GM18519 (cell line): ENCODE data around the gene SLC44A2.

ENCODE experiments used
- ATAC-seq: cut with Tn5 transposase; IDR thresholded peaks from one replicate; pipeline ENCODE4 v1.9.1; 2021; ENCODE audit warnings: mild to moderate bottlenecking, moderate library complexity; ENCODE audit not compliant: unreplicated experiment, low FRiP score

The SLC44A2 gene

GRCh38 chr19:10625003-10625761, at the start of gene SLC44A2:
SLC44A2 (plus strand) TSS chr19:10625553; CDS start chr19:10625634, 81 bp downstream.
- ATAC-seq, result no peak

DNA sequence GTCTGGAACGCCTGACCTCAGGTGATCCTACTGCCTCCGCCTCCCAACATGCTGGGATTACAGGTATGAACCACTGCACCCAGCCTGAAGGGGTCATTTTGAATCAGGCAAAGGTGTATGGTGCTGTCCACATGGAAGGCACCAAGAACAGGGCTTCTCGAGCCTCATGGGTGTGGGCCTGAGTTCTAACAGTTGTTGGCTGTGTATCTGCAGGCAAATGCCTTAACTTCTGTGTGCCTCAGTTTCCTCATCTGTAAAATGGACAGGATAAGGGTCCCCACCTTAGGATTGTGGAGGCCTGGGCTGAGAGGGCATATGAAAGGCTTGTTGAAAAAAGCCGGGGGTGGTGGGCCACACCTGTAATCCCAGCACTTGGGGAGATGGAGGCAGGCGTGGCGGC, 47.4 kb upstream of the SLC44A2 start:
- ATAC-seq, result no peak

- ATAC-seq, result no peak
Observed at GRCh38 chr19:10580979-10581631, 44.2 kb upstream of the SLC44A2 start.

DNA sequence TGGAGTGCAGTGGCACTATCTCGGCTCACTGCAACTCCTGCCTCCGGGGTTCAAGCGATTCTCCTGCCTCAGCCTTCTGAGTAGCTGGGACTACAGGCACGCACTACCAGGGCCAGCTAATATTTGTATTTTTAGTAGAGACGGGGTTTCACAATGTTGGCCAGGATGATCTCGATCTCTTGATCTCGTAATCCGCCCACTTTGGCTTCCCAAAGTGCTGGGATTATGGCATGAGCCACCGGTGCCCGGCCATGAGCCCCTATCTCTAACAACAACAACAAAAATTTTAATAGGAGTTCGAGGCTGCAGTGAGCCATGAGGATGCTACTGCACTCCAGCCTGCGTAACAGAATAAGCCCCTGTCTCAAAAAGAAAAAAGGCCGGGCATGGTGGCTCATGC, 43.3 kb upstream of the SLC44A2 start:
- ATAC-seq, result no peak

GRCh38 chr19:10583036-10583776, 42.1 kb upstream of the SLC44A2 start:
- no peak for ATAC-seq

- ATAC-seq, result no peak
Observed at GRCh38 chr19:10586396-10586795, 39.0 kb upstream of the SLC44A2 start.

GRCh38 chr19:10587022-10587838, 38.1 kb upstream of the SLC44A2 start, which contains the start of gene AP1M2:
AP1M2 (minus strand) TSS chr19:10587312; CDS start chr19:10587231, 81 bp downstream.
- ATAC-seq, result no peak

- no peak for ATAC-seq
Observed at GRCh38 chr19:10587839-10588150, 37.6 kb upstream of the SLC44A2 start.

DNA sequence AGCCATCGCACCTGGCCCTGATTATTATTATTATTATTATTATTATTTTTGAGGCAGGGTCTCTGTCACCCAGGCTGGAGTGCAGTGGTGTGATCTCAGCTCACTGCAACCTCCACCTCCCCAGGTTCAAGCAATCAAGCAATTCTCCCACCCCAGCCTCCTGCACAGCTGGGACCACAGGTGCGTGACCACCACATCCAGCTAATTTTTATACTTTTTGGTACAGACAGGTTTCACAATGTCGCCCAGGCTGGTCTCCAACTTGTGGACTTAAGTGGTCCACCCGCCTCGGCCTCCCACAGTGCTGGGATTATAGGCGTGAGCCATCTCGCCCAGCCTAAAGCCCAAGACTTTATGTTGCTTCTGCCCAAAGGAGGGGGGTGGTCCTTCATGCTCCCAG, 32.2 kb upstream of the SLC44A2 start:
- ATAC-seq, result no peak

- no peak for ATAC-seq
Observed at GRCh38 chr19:10593820-10594637, 31.3 kb upstream of the SLC44A2 start.

GRCh38 chr19:10600149-10600548, 25.2 kb upstream of the SLC44A2 start:
- no peak for ATAC-seq

GRCh38 chr19:10601999-10602329, 23.4 kb upstream of the SLC44A2 start:
- no peak for ATAC-seq

- peak; percentile 41 for ATAC-seq
Observed at GRCh38 chr19:10602330-10603083, 22.8 kb upstream of the SLC44A2 start.

DNA sequence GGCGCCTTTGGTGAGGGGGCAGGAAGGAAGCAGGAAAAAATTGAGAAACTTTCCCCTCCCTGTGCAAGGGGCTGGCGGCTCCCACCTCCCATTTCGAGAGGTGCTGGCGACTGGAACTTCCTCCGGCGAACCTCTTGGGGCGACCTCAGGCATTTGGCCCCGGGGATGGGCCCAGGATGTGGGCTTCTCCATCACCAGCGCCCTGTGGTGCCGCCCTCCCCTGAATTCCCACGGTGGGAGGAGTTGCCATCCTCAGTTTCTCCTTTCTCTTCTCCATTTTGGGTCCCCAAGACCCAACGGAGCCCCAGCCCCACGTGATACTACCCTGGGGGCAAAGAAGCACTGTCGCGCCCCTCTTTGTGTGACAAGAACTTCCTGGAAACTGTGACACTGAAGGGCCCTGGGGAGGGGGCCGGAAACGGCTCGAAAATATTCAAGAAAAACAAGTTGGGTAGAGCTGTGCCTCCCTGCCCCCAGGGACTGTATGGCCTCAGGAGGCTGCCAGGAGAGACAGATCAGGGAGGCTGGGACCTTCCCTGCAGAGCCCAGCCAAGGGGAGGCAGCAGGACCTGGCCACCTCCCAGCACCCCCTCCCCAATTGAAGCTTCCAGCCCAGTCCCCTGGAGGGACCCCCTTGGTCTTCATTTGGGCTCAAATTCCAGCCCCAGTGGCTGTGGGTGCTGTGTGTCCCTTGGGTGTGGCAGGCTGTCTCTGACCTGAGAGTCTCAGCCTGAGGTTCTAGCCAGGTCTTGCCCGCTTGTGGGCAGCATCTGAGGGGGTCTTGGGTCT, 22.1 kb upstream of the SLC44A2 start:
- ATAC-seq, result no peak

DNA sequence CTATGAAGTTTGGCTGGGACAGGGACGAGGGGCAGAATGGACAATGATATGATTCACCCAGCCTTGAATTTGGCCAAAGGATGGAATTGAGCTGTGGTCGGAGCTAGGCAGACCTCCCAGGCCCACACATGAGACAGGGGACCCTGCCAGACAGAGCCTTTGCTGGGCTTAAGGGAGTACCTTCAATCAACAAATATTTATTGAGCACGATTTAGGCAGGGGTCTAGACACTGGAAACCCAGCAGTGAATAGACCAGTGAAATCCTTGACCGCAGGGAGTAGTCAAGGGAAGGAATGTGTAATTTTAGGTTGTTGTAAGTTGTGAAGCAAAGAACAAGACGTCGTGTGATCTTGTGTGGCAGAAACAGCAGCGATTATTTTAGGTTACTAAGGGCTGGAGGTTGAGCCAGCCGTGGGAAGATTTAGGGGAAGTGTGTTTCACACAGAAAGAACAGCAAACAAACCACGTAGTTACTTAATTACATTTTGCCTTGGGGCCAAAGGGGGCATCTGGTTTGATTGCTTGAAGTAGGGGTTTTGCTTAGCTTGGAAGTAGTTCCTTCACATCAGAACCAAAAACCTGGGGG, 21.4 kb upstream of the SLC44A2 start:
- no peak for ATAC-seq

GRCh38 chr19:10604460-10604980, 20.8 kb upstream of the SLC44A2 start:
- no peak for ATAC-seq

DNA sequence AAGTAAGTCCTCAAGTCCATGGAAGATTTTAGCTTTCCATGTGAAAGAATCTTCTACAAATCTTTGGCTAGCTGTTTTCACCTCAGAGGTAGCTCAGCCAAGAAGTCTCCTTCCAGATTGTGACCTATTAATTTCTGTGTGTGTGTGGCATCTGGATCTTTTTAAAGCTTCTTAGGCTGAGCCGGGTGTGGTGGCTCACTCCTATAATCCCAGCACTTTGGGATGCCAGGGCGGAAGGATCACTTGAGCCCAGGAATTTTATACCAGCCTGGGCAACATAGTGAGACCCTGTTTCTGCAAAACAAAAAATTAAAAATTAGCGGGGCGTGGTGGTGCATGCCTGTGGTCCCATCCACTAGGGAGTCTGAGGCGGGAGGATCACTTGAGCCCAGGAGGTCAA, 13.4 kb upstream of the SLC44A2 start:
- no peak for ATAC-seq
